Fibroblast of peridontal ligament (primary cell): ENCODE results near the gene PFKFB3.
A peak's percentile ranks its signal among the peaks of the same experiment; 100 is the strongest.
"Not testable (repeated sequence)": the region's sequence is repeated elsewhere in the genome, so short reads cannot be mapped to it uniquely, and the experiment has no call there.

Experiments used
- DNase-seq: peaks from one replicate; pipeline ENCODE4 v3.0.0-alpha.2; 2010; ENCODE audit errors: extremely low read depth

PFKFB3 gene

GRCh38 chr10:6178581-6178980, 24.2 kb upstream of the PFKFB3 start:
- DNase-seq, result no peak

DNA sequence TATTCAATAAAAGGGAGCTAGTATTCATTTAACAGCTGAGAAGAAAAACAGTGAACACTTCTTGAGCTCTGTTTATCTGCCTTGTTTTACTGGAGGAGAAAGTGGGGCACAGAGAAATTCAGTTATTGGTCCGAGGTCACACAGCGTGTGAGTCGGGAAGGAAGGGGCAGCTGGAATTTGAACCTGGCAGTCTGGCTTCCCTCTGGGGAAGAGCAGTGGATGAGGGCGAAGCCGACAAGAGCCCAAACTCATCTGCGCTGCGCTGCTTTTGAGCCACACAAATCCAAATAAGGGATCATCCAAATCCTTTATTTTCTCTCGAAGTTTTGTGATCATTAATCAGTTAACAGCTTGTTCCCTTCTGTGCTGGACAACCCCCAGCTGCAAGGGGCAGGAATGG, 23.7 kb upstream of the PFKFB3 start:
- DNase-seq, result no peak

DNA sequence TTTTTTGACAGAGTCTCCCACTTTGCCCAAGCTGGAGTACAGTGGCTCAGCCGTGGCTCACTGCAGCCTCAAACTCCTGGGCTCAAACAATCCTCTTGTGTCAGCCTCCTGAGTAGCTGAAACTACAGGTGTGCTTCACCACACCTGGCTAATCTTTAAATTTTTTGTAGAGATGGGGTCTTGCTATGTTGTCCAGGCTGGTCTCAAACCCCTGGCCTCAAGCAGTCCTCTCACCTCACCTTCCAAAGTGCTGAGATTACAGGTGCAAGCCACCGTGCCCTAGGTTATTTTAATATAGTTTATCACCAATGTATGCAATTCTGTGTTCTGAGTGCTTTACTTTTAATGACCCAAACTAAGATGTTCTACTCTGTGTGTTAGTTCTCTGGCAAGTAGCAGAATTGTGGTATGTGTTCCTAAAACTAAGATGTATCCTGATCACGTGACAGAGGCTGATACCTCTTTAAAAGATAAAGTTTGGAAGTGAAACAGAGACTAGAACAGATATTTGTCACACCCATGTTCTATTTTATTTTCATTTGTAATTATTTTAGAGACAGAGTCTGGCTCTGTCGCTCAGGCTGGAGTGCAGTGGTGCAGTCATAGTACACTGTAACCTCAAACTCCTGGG, 22.1 kb upstream of the PFKFB3 start:
- no peak for DNase-seq

DNA sequence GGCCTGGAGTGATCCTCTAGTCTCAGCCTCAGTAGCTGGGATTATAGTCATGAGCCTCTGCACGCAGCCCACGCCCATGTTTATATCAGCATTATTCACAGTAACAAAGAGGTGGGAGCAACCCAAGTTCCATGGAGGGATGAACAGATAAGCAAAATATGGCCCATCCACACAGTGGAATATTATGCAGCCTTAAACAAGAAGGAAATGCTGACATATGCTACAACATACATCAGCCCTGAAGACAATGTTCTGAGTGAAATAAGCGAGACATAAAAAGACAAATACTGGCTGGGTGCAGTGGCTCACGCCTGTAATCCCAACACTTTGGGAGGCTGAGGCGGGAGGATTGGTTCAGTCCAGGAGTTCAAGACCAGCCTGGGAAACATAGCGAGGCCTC, 21.5 kb upstream of the PFKFB3 start:
- DNase-seq, result no peak

- no peak for DNase-seq
Observed at GRCh38 chr10:6182454-6183098, 20.2 kb upstream of the PFKFB3 start.

- DNase-seq, result no peak
Observed at GRCh38 chr10:6185039-6185716, 17.6 kb upstream of the PFKFB3 start.

DNA sequence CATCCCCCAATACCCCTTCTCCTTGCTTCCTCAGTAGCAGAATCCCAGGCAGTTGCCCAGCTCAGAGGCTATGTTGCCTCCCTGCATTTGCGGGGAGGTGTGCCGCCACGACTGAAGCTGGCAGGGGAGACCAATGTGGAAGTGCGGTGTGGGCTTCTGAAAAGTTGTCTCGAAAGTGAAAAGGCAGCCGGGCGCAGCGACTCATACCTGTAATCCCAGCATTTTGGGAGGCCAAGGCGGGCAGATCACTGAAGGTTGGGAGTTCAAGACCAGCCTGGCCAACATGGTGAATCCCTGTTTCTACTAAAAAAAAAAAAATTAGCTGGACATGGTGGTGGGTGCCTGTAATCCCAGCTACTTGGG, 15.9 kb upstream of the PFKFB3 start:
- no peak for DNase-seq

GRCh38 chr10:6187278-6187677, 15.5 kb upstream of the PFKFB3 start:
- DNase-seq, result no peak

GRCh38 chr10:6190033-6190432, 12.7 kb upstream of the PFKFB3 start:
- not testable (repeated sequence) for DNase-seq

GRCh38 chr10:6191147-6191546, 11.6 kb upstream of the PFKFB3 start:
- DNase-seq, result no peak

- no peak for DNase-seq
Observed at GRCh38 chr10:6191569-6191968, 11.2 kb upstream of the PFKFB3 start.

GRCh38 chr10:6193342-6193741, 9.4 kb upstream of the PFKFB3 start:
- DNase-seq, result not testable (repeated sequence)

GRCh38 chr10:6194311-6194710, 8.4 kb upstream of the PFKFB3 start:
- DNase-seq, result no peak

DNA sequence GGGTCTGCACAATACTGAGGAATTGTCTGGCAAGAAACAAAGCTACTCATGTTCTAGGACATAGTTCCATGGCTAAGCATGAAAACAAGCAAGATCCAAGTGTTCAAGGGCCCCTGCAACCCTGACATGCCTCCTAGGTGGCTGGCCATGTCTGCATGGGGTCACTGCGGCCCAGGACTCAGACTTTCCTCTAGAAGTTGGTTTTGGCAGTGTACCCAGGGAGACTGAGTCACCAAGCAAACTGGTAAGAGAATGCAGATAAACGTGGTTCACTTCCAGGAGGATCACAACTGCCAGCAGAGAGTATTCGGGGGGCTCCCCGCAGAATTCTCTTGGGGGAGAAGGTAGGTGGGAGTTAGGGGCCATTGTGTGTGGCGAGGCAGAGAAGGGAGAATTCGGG, 7.4 kb upstream of the PFKFB3 start:
- DNase-seq, result peak; percentile 37

DNA sequence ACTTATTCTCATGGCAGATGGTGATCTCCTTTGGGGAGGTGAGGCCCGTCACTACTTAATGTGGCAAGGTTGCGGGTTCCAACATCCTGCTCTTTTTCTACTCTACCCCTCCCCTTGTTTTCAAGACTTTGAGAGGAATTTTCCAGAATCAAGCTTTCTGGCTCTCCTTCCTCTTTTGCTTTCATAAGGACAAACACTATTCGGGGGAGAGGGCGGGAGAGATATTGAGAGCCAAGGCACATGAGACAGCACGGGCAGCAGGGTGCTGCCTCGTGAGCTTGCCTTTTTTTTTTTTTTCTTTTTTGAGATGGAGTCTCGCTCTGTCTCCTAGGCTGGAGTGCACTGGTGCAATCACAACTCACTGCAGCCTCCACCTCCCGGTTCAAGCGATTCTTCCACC, 6.9 kb upstream of the PFKFB3 start:
- no peak for DNase-seq

GRCh38 chr10:6196524-6196923, 6.2 kb upstream of the PFKFB3 start:
- not testable (repeated sequence) for DNase-seq

DNA sequence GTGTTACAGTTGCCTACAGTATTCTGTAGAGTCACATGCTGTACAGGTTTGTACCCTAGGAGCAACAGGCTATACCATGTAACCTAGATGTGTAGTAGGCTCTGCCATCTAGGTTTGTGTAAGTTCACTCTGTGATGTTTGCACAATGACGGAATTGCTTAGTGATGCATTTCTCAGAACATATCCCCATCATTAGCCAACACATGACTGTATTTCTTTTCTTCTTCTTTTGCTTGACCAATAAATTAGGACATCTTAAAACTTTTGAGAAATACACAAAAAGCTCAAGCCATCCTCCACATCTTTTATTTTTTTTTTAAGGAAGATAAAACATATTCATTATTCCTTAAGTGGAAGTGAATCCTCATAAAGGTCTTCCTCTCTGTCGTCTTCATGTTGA, 5.4 kb upstream of the PFKFB3 start:
- no peak for DNase-seq

DNA sequence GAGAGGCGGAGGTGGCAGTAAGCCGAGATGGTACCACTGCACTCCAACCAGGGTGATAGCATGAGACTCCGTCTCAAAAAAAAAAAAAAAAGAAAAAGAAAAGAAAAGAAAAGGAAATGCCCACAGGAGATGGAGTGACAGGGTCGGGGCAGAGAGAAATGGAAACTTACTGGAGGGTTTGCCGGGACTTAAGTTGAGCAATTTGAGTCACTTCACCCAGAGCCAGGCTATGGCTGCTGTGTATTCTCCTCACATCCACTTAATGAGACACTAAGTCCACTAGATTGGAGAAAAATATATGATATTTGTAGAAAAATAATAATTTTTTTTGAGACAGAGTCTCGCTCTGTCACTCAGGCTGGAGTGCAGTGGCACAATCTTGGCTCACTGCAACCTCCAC, 4.6 kb upstream of the PFKFB3 start:
- DNase-seq, result no peak

- DNase-seq, result no peak
Observed at GRCh38 chr10:6199131-6199733, 3.5 kb upstream of the PFKFB3 start.

GRCh38 chr10:6200440-6200733, 2.3 kb upstream of the PFKFB3 start:
- no peak for DNase-seq

GRCh38 chr10:6200734-6201515, 1.8 kb upstream of the PFKFB3 start:
- no peak for DNase-seq

DNA sequence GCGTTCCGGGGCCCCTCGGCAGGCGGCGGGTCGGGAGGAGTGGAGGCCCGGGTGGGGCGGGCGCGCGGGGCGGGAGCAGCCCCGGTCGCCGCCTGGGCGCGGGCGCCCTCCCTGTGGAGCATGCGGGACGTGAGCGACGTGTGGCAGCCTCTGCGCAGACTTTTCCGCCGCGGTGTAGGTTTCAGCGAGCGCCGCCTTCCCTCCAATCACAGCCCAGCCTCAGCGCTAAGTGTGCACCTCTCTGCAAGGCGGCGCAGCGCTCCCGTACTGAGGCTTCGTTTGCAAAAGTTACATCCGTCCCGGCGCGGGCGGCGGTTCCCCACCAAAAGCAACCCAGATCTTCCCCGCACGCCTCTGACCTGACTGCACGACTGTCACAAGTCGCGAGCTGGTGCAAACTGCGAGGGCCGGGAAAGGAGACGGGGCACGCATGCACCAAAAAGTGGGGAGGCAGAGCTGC, 1.2 kb upstream of the PFKFB3 start:
- no peak for DNase-seq
